ENCODE measurements around the gene CSTF2. TPM values are rescaled to one million over a fixed set of nuclear protein-coding genes. Genes with fewer than 3 reads are reported as not detected.

The CSTF2 gene
- total RNA-seq, 1 experiment from 2014 or later: 40.9 TPM

DNA sequence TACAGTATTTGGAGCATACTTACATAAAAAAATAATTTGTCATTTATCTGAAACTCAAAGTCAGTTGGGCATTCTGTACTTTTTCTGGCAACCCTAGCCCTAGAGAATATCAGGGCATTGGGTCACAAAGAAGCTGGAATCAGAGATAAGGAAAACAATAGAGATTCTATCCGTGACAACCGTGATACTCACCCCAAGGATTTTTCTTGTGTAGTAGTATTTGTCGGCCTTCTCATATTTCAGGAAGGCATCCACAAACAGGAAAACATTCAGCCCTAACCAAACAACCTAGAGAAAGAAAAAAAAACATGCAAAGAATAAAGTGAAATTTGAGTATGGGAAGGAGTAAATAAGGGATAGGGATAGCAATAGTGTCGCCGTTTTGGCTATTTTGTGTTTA is 50.3 kb downstream of the CSTF2 start:
- Histone ChIP-seq H3K4me1 (ENCODE audit: control insufficient read depth, insufficient read depth, low read length) (no peaks in the 10 kb centered on the region), H3K27me3 (ENCODE audit: control insufficient read depth, insufficient read depth, low read length) (no peaks in the 10 kb centered on the region; the same call in 1 of the 2 replicates), H3K27ac (ENCODE audit: low read length) (no peak overlapping the region), H3K9me3 (ENCODE audit: control insufficient read depth, insufficient read depth, low read depth, low read length) (no peaks in the 10 kb centered on the region), H3K36me3 (ENCODE audit: control insufficient read depth, insufficient read depth, low read length) (no peaks in the 10 kb centered on the region), H3K4me3 (ENCODE audit: low read depth in 2 of 2, low read length in 2 of 2) (no peak overlapping the region)
- ChIA-PET CTCF (no interaction called here), POLR2A (no interaction called here)
- ATAC-seq (no peak), DNase-seq (ENCODE audit: low read depth, low spot score) (no peak)
- intact Hi-C loops (cut with micrococcal nuclease; ENCODE audit: unreplicated experiment): no loop called here
- no TSS peak for BruUV-seq (replicated peaks)
- in situ Hi-C loops (cut with HindIII; ENCODE audit: low pct_unique_long_range_greater_than_20kb, low sequenced_read_pairs): no loop called here
- TF ChIP-seq, protein P1, sequence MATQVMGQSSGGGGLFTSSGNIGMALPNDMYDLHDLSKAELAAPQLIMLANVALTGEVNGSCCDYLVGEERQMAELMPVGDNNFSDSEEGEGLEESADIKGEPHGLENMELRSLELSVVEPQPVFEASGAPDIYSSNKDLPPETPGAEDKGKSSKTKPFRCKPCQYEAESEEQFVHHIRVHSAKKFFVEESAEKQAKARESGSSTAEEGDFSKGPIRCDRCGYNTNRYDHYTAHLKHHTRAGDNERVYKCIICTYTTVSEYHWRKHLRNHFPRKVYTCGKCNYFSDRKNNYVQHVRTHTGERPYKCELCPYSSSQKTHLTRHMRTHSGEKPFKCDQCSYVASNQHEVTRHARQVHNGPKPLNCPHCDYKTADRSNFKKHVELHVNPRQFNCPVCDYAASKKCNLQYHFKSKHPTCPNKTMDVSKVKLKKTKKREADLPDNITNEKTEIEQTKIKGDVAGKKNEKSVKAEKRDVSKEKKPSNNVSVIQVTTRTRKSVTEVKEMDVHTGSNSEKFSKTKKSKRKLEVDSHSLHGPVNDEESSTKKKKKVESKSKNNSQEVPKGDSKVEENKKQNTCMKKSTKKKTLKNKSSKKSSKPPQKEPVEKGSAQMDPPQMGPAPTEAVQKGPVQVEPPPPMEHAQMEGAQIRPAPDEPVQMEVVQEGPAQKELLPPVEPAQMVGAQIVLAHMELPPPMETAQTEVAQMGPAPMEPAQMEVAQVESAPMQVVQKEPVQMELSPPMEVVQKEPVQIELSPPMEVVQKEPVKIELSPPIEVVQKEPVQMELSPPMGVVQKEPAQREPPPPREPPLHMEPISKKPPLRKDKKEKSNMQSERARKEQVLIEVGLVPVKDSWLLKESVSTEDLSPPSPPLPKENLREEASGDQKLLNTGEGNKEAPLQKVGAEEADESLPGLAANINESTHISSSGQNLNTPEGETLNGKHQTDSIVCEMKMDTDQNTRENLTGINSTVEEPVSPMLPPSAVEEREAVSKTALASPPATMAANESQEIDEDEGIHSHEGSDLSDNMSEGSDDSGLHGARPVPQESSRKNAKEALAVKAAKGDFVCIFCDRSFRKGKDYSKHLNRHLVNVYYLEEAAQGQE (IDR thresholded peaks at IDR 0.05; ENCODE audit: insufficient read depth in 1 of 2, low read depth in 2 of 2, low read length in 1 of 2): no peak
- no peak for TF ChIP-seq SIN3A (IDR thresholded peaks at IDR 0.05; ENCODE audit: borderline replicate concordance, insufficient read depth, low read depth, low read length)
- TF ChIP-seq, protein P2, sequence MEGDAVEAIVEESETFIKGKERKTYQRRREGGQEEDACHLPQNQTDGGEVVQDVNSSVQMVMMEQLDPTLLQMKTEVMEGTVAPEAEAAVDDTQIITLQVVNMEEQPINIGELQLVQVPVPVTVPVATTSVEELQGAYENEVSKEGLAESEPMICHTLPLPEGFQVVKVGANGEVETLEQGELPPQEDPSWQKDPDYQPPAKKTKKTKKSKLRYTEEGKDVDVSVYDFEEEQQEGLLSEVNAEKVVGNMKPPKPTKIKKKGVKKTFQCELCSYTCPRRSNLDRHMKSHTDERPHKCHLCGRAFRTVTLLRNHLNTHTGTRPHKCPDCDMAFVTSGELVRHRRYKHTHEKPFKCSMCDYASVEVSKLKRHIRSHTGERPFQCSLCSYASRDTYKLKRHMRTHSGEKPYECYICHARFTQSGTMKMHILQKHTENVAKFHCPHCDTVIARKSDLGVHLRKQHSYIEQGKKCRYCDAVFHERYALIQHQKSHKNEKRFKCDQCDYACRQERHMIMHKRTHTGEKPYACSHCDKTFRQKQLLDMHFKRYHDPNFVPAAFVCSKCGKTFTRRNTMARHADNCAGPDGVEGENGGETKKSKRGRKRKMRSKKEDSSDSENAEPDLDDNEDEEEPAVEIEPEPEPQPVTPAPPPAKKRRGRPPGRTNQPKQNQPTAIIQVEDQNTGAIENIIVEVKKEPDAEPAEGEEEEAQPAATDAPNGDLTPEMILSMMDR (IDR thresholded peaks at IDR 0.05): no peak
- TF ChIP-seq POLR2AphosphoS5 (IDR thresholded peaks at IDR 0.05; ENCODE audit: low read depth, low read length): no peak
- TF ChIP-seq TCF7L2 (IDR thresholded peaks at IDR 0.05; ENCODE audit: low read depth, low read length): no peak

DNA sequence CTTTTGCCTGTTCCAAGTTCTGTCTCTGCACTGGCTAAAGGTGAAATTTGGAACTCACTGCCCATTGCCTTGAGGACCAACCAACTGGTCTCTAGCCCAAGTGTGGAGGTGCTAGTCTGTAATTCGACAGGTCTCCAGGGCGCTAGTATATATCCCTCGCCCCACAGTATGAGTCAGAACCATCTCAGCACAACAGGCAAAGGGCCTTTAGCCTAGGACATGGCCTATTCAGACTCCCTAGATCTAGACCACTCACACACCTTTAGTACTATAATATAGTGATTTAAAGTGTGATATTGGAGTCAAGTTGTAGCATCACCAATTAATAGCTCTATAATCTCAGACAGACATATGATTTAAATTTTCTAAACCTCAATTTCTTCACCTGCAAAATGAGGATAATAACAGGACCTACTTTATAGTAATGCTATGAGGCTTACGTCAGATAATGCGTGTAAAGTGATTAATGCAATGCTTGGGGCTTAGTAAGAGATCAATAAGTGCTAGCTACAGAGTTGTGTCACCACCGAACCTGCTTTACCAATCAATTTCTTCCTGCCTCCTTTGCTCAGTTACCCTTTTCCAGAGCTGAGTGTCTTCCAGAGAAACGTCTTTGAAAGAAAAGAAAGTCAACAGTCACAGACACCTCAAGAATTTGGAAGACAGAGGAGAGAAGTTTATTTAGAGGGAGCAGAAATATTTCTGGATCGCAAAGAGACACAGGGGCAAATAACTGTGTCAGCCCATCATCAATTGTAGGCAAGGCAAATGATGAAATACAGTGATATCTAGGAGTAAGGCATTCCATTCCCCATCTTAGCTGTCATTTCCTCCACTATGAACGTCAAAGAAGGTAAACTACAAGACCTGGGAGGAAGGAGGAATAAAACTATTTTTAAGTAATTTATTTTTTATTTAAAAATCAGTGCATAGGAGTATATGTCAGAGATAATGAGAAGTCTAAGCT is 51.7 kb downstream of the CSTF2 start:
- TF ChIP-seq TCF7L2 (IDR thresholded peaks at IDR 0.05; ENCODE audit: low read depth, low read length) (no peak), POLR2AphosphoS5 (IDR thresholded peaks at IDR 0.05; ENCODE audit: low read depth, low read length) (no peak), SIN3A (IDR thresholded peaks at IDR 0.05; ENCODE audit: borderline replicate concordance, insufficient read depth, low read depth, low read length) (no peak)
- TF ChIP-seq, protein P1 (IDR thresholded peaks at IDR 0.05; ENCODE audit: insufficient read depth in 1 of 2, low read depth in 2 of 2, low read length in 1 of 2): no peak
- TF ChIP-seq, protein P2 (IDR thresholded peaks at IDR 0.05): no peak
- DNase-seq (ENCODE audit: low read depth, low spot score) (no peak), ATAC-seq (no peak)
- no TSS peak for BruUV-seq (replicated peaks)
- Histone ChIP-seq H3K27ac (ENCODE audit: low read length) (no peak overlapping the region), H3K4me3 (ENCODE audit: low read depth in 2 of 2, low read length in 2 of 2) (no peak overlapping the region), H3K4me1 (ENCODE audit: control insufficient read depth, insufficient read depth, low read length) (no peaks in the 10 kb centered on the region), H3K27me3 (ENCODE audit: control insufficient read depth, insufficient read depth, low read length) (no peaks in the 10 kb centered on the region; the same call in 1 of the 2 replicates), H3K36me3 (ENCODE audit: control insufficient read depth, insufficient read depth, low read length) (no peaks in the 10 kb centered on the region), H3K9me3 (ENCODE audit: control insufficient read depth, insufficient read depth, low read depth, low read length) (no peaks in the 10 kb centered on the region)
- intact Hi-C loops (cut with micrococcal nuclease; ENCODE audit: unreplicated experiment) (no loop called here), in situ Hi-C loops (cut with HindIII; ENCODE audit: low pct_unique_long_range_greater_than_20kb, low sequenced_read_pairs) (no loop called here)
- CTCF ChIA-PET: no interaction called here
- POLR2A ChIA-PET: interaction anchor here (0.8 kb wide), 1 partner anchor 519 kb away, joined by 3 read pairs; the partner anchor contains the start of gene RPL36A
